Measurements from ENCODE around the gene TRAPPC1.

TRAPPC1 gene

GRCh38 chr17:7893187-7893880, 38.4 kb downstream of the TRAPPC1 start:
- peaks cover 10% of the 10 kb centered on the region for H3K36me3 ChIP-seq (ENCODE audit: control insufficient read depth, low read depth, low read length)

GRCh38 chr17:7889166-7889955, 42.4 kb downstream of the TRAPPC1 start:
- no peak overlapping the region for H3K9ac ChIP-seq (ENCODE audit: low read length)

More at GRCh38 chr17:7893187-7893880, 38.4 kb downstream of the TRAPPC1 start:
- Histone ChIP-seq H3K27ac (ENCODE audit: low read length) (no peak overlapping the region), H3K4me1 (ENCODE audit: control insufficient read depth, low read depth, low read length) (peaks cover 13% of the 10 kb centered on the region), H3K9ac (ENCODE audit: low read length) (no peak overlapping the region), H3K4me3 (ENCODE audit: low read length) (no peak overlapping the region), H3K9me3 (ENCODE audit: control insufficient read depth, low read depth, low read length) (no peaks in the 10 kb centered on the region), H3K27me3 (ENCODE audit: control insufficient read depth, insufficient read depth, low read length) (no peaks in the 10 kb centered on the region)

GRCh38 chr17:7888184-7888920, 43.4 kb downstream of the TRAPPC1 start, which contains the start of gene CHD3:
TSS of gene CHD3 (plus strand) at chr17:7888789. CDS start at chr17:7889001, 212 bp downstream.
- Histone ChIP-seq H3K27ac (ENCODE audit: low read length) (no peak within 1 kb of the TSS), H3K4me3 (ENCODE audit: low read length) (peak within 1 kb of the TSS; percentile 66), H3K27me3 (ENCODE audit: control insufficient read depth, insufficient read depth, low read length) (peaks cover 18% of the 10 kb centered on the region), H3K36me3 (ENCODE audit: control insufficient read depth, low read depth, low read length) (no peaks in the 10 kb centered on the region), H3K9me3 (ENCODE audit: control insufficient read depth, low read depth, low read length) (no peaks in the 10 kb centered on the region), H3K4me1 (ENCODE audit: control insufficient read depth, low read depth, low read length) (peaks cover 31% of the 10 kb centered on the region), H3K9ac (ENCODE audit: low read length) (peak within 1 kb of the TSS; percentile 34)

More at GRCh38 chr17:7889166-7889955, 42.4 kb downstream of the TRAPPC1 start:
- H3K4me3 ChIP-seq (ENCODE audit: low read length): no peak overlapping the region
- no peaks in the 10 kb centered on the region for H3K9me3 ChIP-seq (ENCODE audit: control insufficient read depth, low read depth, low read length)
- H3K36me3 ChIP-seq (ENCODE audit: control insufficient read depth, low read depth, low read length): no peaks in the 10 kb centered on the region
- peaks cover 18% of the 10 kb centered on the region for H3K27me3 ChIP-seq (ENCODE audit: control insufficient read depth, insufficient read depth, low read length)
- no peak overlapping the region for H3K27ac ChIP-seq (ENCODE audit: low read length)
- H3K4me1 ChIP-seq (ENCODE audit: control insufficient read depth, low read depth, low read length): peaks cover 24% of the 10 kb centered on the region

GRCh38 chr17:7887482-7888183, 44.1 kb downstream of the TRAPPC1 start:
- Histone ChIP-seq H3K27me3 (ENCODE audit: control insufficient read depth, insufficient read depth, low read length) (peaks cover 18% of the 10 kb centered on the region), H3K27ac (ENCODE audit: low read length) (no peak overlapping the region), H3K4me3 (ENCODE audit: low read length) (peak overlapping the region; percentile 66), H3K9ac (ENCODE audit: low read length) (peak overlapping the region; percentile 34), H3K36me3 (ENCODE audit: control insufficient read depth, low read depth, low read length) (no peaks in the 10 kb centered on the region), H3K4me1 (ENCODE audit: control insufficient read depth, low read depth, low read length) (peaks cover 31% of the 10 kb centered on the region), H3K9me3 (ENCODE audit: control insufficient read depth, low read depth, low read length) (no peaks in the 10 kb centered on the region)

- no peaks in the 10 kb centered on the region for H3K9me3 ChIP-seq (ENCODE audit: control insufficient read depth, low read depth, low read length)
- peaks cover 18% of the 10 kb centered on the region for H3K27me3 ChIP-seq (ENCODE audit: control insufficient read depth, insufficient read depth, low read length)
- no peaks in the 10 kb centered on the region for H3K36me3 ChIP-seq (ENCODE audit: control insufficient read depth, low read depth, low read length)
- H3K4me1 ChIP-seq (ENCODE audit: control insufficient read depth, low read depth, low read length): peaks cover 31% of the 10 kb centered on the region
- H3K4me3 ChIP-seq (ENCODE audit: low read length): peak overlapping the region; percentile 66
- H3K27ac ChIP-seq (ENCODE audit: low read length): no peak overlapping the region
- peak overlapping the region; percentile 4 for H3K9ac ChIP-seq (ENCODE audit: low read length)
These were observed 44.7 kb downstream of the TRAPPC1 start for GRCh38 chr17:7887038-7887481.

- H3K9ac ChIP-seq (ENCODE audit: low read length): peak overlapping the region; percentile 4
- peaks cover 18% of the 10 kb centered on the region for H3K27me3 ChIP-seq (ENCODE audit: control insufficient read depth, insufficient read depth, low read length)
- peak overlapping the region; percentile 66 for H3K4me3 ChIP-seq (ENCODE audit: low read length)
- no peaks in the 10 kb centered on the region for H3K9me3 ChIP-seq (ENCODE audit: control insufficient read depth, low read depth, low read length)
- H3K4me1 ChIP-seq (ENCODE audit: control insufficient read depth, low read depth, low read length): peaks cover 31% of the 10 kb centered on the region
- no peaks in the 10 kb centered on the region for H3K36me3 ChIP-seq (ENCODE audit: control insufficient read depth, low read depth, low read length)
- H3K27ac ChIP-seq (ENCODE audit: low read length): no peak overlapping the region
These were observed 45.3 kb downstream of the TRAPPC1 start for GRCh38 chr17:7886227-7887037.

GRCh38 chr17:7885367-7886226, 46.1 kb downstream of the TRAPPC1 start:
- Histone ChIP-seq H3K4me1 (ENCODE audit: control insufficient read depth, low read depth, low read length) (peaks cover 31% of the 10 kb centered on the region), H3K36me3 (ENCODE audit: control insufficient read depth, low read depth, low read length) (peaks cover 4% of the 10 kb centered on the region), H3K4me3 (ENCODE audit: low read length) (peak overlapping the region; percentile 66), H3K9me3 (ENCODE audit: control insufficient read depth, low read depth, low read length) (no peaks in the 10 kb centered on the region), H3K27me3 (ENCODE audit: control insufficient read depth, insufficient read depth, low read length) (peaks cover 18% of the 10 kb centered on the region), H3K9ac (ENCODE audit: low read length) (peak overlapping the region; percentile 39), H3K27ac (ENCODE audit: low read length) (no peak overlapping the region)

- Histone ChIP-seq H3K27ac (ENCODE audit: low read length) (no peak overlapping the region), H3K36me3 (ENCODE audit: control insufficient read depth, low read depth, low read length) (peaks cover 4% of the 10 kb centered on the region), H3K4me3 (ENCODE audit: low read length) (peak overlapping the region; percentile 66), H3K4me1 (ENCODE audit: control insufficient read depth, low read depth, low read length) (peaks cover 31% of the 10 kb centered on the region), H3K9me3 (ENCODE audit: control insufficient read depth, low read depth, low read length) (no peaks in the 10 kb centered on the region), H3K27me3 (ENCODE audit: control insufficient read depth, insufficient read depth, low read length) (peaks cover 18% of the 10 kb centered on the region), H3K9ac (ENCODE audit: low read length) (no peak overlapping the region)
These were observed 47.0 kb downstream of the TRAPPC1 start for GRCh38 chr17:7884581-7885366.

- Histone ChIP-seq H3K9ac (ENCODE audit: low read length) (no peak overlapping the region), H3K27ac (ENCODE audit: low read length) (no peak overlapping the region), H3K27me3 (ENCODE audit: control insufficient read depth, insufficient read depth, low read length) (peaks cover 18% of the 10 kb centered on the region), H3K36me3 (ENCODE audit: control insufficient read depth, low read depth, low read length) (peaks cover 4% of the 10 kb centered on the region), H3K4me1 (ENCODE audit: control insufficient read depth, low read depth, low read length) (peaks cover 24% of the 10 kb centered on the region), H3K9me3 (ENCODE audit: control insufficient read depth, low read depth, low read length) (no peaks in the 10 kb centered on the region), H3K4me3 (ENCODE audit: low read length) (no peak overlapping the region)
These were observed 47.9 kb downstream of the TRAPPC1 start for GRCh38 chr17:7883781-7884386.

Measured in iPS-18a (cell line).